ENCODE data around the gene GZF1. TPM values are rescaled to one million over a fixed set of nuclear protein-coding genes. Genes with fewer than 3 reads are reported as not detected.

Gene GZF1
- total RNA-seq, 5 donors from 2014 or later (not counting 1 experiment from before 2014, with no cell fraction given) = 10.2 to 35.1 (median 13.1) TPM

Other genes starting within 250 kb of the GZF1 start
- 10 to 100 TPM; 22.1 to 60.0 (median 24.4) TPM for gene NXT1, start 11.4 kb upstream of the GZF1 start, total RNA-seq
- 10 to 100 TPM; 10.4 to 14.6 (median 12.2) TPM for gene NAPB, start 59.3 kb downstream of the GZF1 start, total RNA-seq
- not detected for gene CSTL1, start 77.5 kb downstream of the GZF1 start, total RNA-seq
- not detected for gene CST11, start 90.7 kb downstream of the GZF1 start, total RNA-seq
- gene CST8, start 128.9 kb downstream of the GZF1 start, total RNA-seq = not detected
- not detected for gene CST9L, start 206.3 kb downstream of the GZF1 start, total RNA-seq
- gene CST9, start 243.7 kb downstream of the GZF1 start, total RNA-seq = not detected